Measurements from ENCODE around the gene TRPV4. TPM values are rescaled to one million over a fixed set of nuclear protein-coding genes. Genes with fewer than 3 reads are reported as not detected.
A peak's percentile ranks its signal among the peaks of the same experiment; 100 is the strongest.

The TRPV4 gene
- total RNA-seq, 2 donors from 2014 or later = 5.2 to 6.3 TPM

DNA sequence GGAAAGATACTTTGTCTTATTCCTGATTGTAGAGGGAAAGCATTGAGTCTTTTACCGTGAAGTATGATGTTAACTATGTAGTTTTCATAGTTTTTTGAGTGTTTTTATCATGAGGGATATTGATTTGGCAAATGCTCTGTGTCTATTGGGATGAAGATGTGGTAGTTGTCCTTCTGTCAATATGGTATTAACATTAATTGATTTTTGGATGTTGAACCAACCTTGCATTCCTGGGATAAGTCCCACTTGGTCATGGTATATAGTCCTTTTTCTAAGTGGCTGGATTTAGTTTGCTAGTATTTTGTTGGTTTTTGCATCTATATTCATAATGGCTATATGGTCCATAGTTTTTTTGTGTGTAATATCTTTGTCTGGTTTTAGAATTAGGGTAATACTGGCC lies 76.7 kb downstream of the TRPV4 start:
- WGBS, 2 donors = 95 to 96% methylated on average over 1 of the region's 1 CpG
- Histone ChIP-seq H3K4me1 (peaks cover 35% of the 10 kb centered on the region), H3K9me3 (no peaks in the 10 kb centered on the region), H3K27ac (no peak overlapping the region), H3K27me3 (no peaks in the 10 kb centered on the region), H3K36me3 (replicated peaks in 1 of 2; ENCODE audit: insufficient read depth in 1 of 2, low read depth in 2 of 2) (no peaks in the 10 kb centered on the region), H3K4me3 (no peak overlapping the region)
- TF ChIP-seq CTCF (IDR thresholded peaks at IDR 0.05) = no peak
- TF ChIP-seq POLR2A (IDR thresholded peaks at IDR 0.05) = no peak
- ATAC-seq (no peak), DNase-seq (no peak)
- intact Hi-C loops (cut with DNase I) = no loop called here

DNA sequence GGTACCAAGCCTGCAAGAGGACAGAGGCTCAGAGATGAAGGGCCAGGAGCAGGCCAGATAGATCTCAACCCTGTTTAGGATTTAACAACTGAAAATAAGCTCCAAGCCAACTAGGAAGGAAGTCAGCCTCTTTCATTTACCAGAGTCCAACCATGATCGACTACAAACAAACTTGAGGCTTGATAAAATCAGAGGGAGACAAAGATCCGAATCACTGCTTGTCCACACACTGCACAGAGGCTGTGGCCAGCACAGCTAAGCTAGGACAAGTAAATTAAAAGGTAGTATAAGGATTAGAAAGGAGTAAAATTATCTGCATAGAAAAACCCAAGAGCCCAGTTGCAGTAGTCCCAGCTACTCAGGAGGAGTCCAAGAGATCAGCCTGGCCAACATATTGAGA lies 79.2 kb downstream of the TRPV4 start:
- Histone ChIP-seq H3K27ac (no peak overlapping the region), H3K36me3 (replicated peaks in 1 of 2; ENCODE audit: insufficient read depth in 1 of 2, low read depth in 2 of 2) (no peaks in the 10 kb centered on the region), H3K4me3 (no peak overlapping the region), H3K27me3 (no peaks in the 10 kb centered on the region), H3K9me3 (no peaks in the 10 kb centered on the region), H3K4me1 (peaks cover 13% of the 10 kb centered on the region)
- DNase-seq (no peak), ATAC-seq (no peak)
- WGBS, 2 donors = 34 to 56% methylated on average over 2 of the region's 2 CpGs
- no peak for TF ChIP-seq POLR2A (IDR thresholded peaks at IDR 0.05)
- no peak for TF ChIP-seq CTCF (IDR thresholded peaks at IDR 0.05)
- intact Hi-C loops (cut with DNase I) = no loop called here

- H3K9me3 ChIP-seq = no peaks in the 10 kb centered on the region
- ATAC-seq = no peak
- no peaks in the 10 kb centered on the region for H3K27me3 ChIP-seq
- DNase-seq = peak in 2 of 4 donors; percentile 1 to 5
- intact Hi-C loops (cut with DNase I) = no loop called here
- TF ChIP-seq POLR2A (IDR thresholded peaks at IDR 0.05) (no peak), CTCF (IDR thresholded peaks at IDR 0.05) (no peak)
- H3K36me3 ChIP-seq (replicated peaks in 1 of 2; ENCODE audit: insufficient read depth in 1 of 2, low read depth in 2 of 2) = no peaks in the 10 kb centered on the region
- no peak overlapping the region for H3K4me3 ChIP-seq
- no peak overlapping the region for H3K27ac ChIP-seq
- 65 to 90% methylated on average over 2 to 4 of the region's 5 CpGs for whole genome bisulfite sequencing, 2 donors
- H3K4me1 ChIP-seq = peaks cover 11% of the 10 kb centered on the region
These were observed 80.2 kb downstream of the TRPV4 start for GRCh38 chr12:109753054-109753401.

DNA sequence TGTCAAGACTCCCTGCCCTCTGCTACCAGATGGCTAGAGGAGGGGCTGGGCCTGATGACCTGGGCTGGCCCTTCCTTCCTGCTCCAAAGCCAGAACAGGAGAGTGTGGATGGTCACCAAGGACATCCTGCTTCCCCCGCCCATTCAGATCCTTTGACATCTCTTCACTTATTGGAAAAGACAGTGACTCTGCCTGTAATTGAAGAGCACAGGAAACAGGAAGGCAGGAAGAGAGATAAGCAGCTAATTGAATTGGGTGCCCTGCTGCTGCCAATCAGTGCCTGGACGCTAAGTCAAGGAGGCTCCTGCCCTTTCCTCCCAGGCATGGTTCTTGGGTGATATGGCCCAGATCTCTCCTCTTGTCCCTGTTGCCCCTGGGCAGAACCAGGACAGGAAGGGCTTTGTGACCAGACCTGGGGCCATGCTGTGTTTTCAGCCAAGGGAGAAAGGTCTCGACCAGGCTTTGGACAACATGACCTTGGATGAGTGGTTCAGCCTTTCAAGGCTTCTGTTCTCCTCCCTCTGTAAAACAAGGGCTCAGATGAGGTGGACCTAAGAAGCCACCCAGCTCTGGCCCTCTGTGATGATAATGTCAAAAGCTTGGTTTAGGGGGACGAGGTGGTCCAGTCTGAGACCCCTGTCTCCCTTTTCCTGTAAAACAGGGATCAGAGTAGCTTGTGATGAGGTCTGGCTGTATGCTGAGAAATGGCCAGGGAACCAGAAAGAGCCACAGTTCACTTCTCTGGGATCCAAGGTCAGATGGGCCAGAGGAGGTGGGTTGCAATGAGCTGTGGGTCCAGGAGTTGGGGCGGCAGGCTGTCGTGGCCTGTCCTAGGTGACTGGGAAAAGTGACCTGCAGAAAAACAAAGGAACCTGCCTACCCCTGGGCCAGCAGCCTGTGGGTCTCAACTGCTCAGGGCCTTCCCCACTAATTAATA lies 80.8 kb downstream of the TRPV4 start:
- H3K4me1 ChIP-seq = peaks cover 12% of the 10 kb centered on the region
- WGBS, 2 donors = 68 to 81% methylated on average over 5 to 6 of the region's 6 CpGs
- no peaks in the 10 kb centered on the region for H3K27me3 ChIP-seq
- intact Hi-C loops (cut with DNase I) = no loop called here
- H3K4me3 ChIP-seq = no peak overlapping the region
- TF ChIP-seq CTCF (IDR thresholded peaks at IDR 0.05) (no peak), POLR2A (IDR thresholded peaks at IDR 0.05) (no peak)
- no peaks in the 10 kb centered on the region for H3K9me3 ChIP-seq
- no peak overlapping the region for H3K27ac ChIP-seq
- DNase-seq (peak in 3 of 4 donors; percentile 0 to 7 (median 3)), ATAC-seq (no peak)
- no peaks in the 10 kb centered on the region for H3K36me3 ChIP-seq (replicated peaks in 1 of 2; ENCODE audit: insufficient read depth in 1 of 2, low read depth in 2 of 2)

Data from body of pancreas (tissue), 4 donors.